ENCODE results near the gene PXDC1.
"Not testable (repeated sequence)": the region's sequence is repeated elsewhere in the genome, so short reads cannot be mapped to it uniquely, and the experiment has no call there.

Gene PXDC1

GRCh38 chr6:3729603-3730344, 21.7 kb downstream of the PXDC1 start:
- no peak for DNase-seq

- no peak for DNase-seq
These were observed 23.9 kb downstream of the PXDC1 start for GRCh38 chr6:3727593-3728108.

- DNase-seq = no peak
These were observed 24.5 kb downstream of the PXDC1 start for GRCh38 chr6:3727036-3727435.

GRCh38 chr6:3726421-3726820, 25.1 kb downstream of the PXDC1 start:
- DNase-seq = no peak

GRCh38 chr6:3725145-3726047, 26.1 kb downstream of the PXDC1 start:
- DNase-seq = no peak

- no peak for DNase-seq
These were observed 26.9 kb downstream of the PXDC1 start for GRCh38 chr6:3724451-3725144.

- no peak for DNase-seq
These were observed 27.5 kb downstream of the PXDC1 start for GRCh38 chr6:3723966-3724365.

GRCh38 chr6:3723251-3723650, 28.3 kb downstream of the PXDC1 start:
- no peak for DNase-seq

- no peak for DNase-seq
These were observed 28.7 kb downstream of the PXDC1 start for GRCh38 chr6:3722785-3723184.

GRCh38 chr6:3721810-3722621, 29.5 kb downstream of the PXDC1 start:
- no peak for DNase-seq

GRCh38 chr6:3720770-3721169, 30.7 kb downstream of the PXDC1 start:
- DNase-seq = not testable (repeated sequence)

GRCh38 chr6:3719462-3720308, 31.8 kb downstream of the PXDC1 start:
- DNase-seq = no peak

- DNase-seq = no peak
These were observed 33.1 kb downstream of the PXDC1 start for GRCh38 chr6:3718407-3718806.

GRCh38 chr6:3715285-3715684, 36.2 kb downstream of the PXDC1 start:
- no peak for DNase-seq

GRCh38 chr6:3714768-3715167, 36.7 kb downstream of the PXDC1 start:
- no peak for DNase-seq

GRCh38 chr6:3714111-3714510, 37.4 kb downstream of the PXDC1 start:
- no peak for DNase-seq

GRCh38 chr6:3712827-3713665, 38.5 kb downstream of the PXDC1 start:
- no peak for DNase-seq

- DNase-seq = no peak
These were observed 39.7 kb downstream of the PXDC1 start for GRCh38 chr6:3711776-3712175.

- DNase-seq = no peak
These were observed 41.1 kb downstream of the PXDC1 start for GRCh38 chr6:3710403-3710802.

- DNase-seq = no peak
These were observed 43.0 kb downstream of the PXDC1 start for GRCh38 chr6:3708540-3708939.
